Tibial nerve (tissue), 4 donors: ENCODE measurements around the gene RNU6-1. TPM values are rescaled to one million over a fixed set of nuclear protein-coding genes. Genes with fewer than 3 reads are reported as not detected.
A peak's percentile ranks its signal among the peaks of the same experiment; 100 is the strongest.

Experiments used
- DNase-seq, 2 donors: peaks; one replicate each; pipeline ENCODE4 v3.0.0-alpha.2; 2019; ENCODE audit warnings: low spot score in 2 of 2
- H3K27ac ChIP-seq, 4 donors: fragments of 200-600 bp; sonication (generic) in 3 of 4; one replicate each; pipeline ENCODE4 v1.5.1; 2017 to 2019; ENCODE audit warnings: mild to moderate bottlenecking in 1 of 4
- H3K27me3 ChIP-seq, 2 donors: fragments of 200-600 bp; sonication (generic) in 1 of 2; one replicate each; pipeline versions ENCODE4 v1.5.1 to v1.6.0; 2017 to 2019
- H3K36me3 ChIP-seq, 3 donors: fragments of 200-600 bp; sonication (generic); one replicate each; pipeline ENCODE4 v1.5.1; 2018 to 2019
- H3K4me1 ChIP-seq, 4 donors: fragments of 200-600 bp; sonication (generic) in 3 of 4; one replicate each; pipeline ENCODE4 v1.5.1; 2017 to 2019
- H3K4me3 ChIP-seq, 4 donors: fragments of 200-600 bp; sonication (generic) in 3 of 4; one replicate each; pipeline ENCODE4 v1.5.1; 2017 to 2019; ENCODE audit warnings: mild to moderate bottlenecking in 1 of 4, moderate library complexity in 1 of 4
- H3K9me3 ChIP-seq, 4 donors: fragments of 200-600 bp; sonication (generic) in 3 of 4; one replicate each; pipeline ENCODE4 v1.5.1; 2017 to 2019
- EP300 ChIP-seq, 2 donors: sonication (generic); formaldehyde crosslinking; IDR thresholded peaks; one replicate each; pipeline ENCODE4 v1.6.1; 2017; ENCODE audit warnings: antibody characterized with exemption in 2 of 2, mild to moderate bottlenecking in 1 of 2
- POLR2A ChIP-seq, 2 donors: fragments of 450-650 bp; IDR thresholded peaks; one replicate each; pipeline ENCODE4 v1.6.1; 2017; ENCODE audit warnings: antibody characterized with exemption in 2 of 2, mild to moderate bottlenecking in 2 of 2, moderate library complexity in 2 of 2
- WGBS, 2 donors: methylation state at CpG; one replicate each; pipeline ENCODE4 v1.1.5; 2018; 5-methylcytosine and 5-hydroxymethylcytosine counted together
- total RNA-seq, 4 donors: library from RNA; depleted of rRNA; stranded (reverse); fragments of >200 nt; gene quantifications; one replicate each; pipeline ENCODE4 v1.1.0, GENCODE V29; 2016
- TF ChIP-seq, protein P1 (sequence below), 5 experiments: fragments of 200-600 bp in 3 of 5; fragments of 450-650 bp in 2 of 5; sonication (generic) in 3 of 5; IDR thresholded peaks; one replicate each; pipeline ENCODE4 v1.5.1; 2016 to 2019; ENCODE audit warnings: antibody characterized with exemption in 5 of 5, mild to moderate bottlenecking in 3 of 5, moderate library complexity in 2 of 5

The RNU6-1 gene
- total RNA-seq, 4 donors from 2014 or later: not detected

DNA sequence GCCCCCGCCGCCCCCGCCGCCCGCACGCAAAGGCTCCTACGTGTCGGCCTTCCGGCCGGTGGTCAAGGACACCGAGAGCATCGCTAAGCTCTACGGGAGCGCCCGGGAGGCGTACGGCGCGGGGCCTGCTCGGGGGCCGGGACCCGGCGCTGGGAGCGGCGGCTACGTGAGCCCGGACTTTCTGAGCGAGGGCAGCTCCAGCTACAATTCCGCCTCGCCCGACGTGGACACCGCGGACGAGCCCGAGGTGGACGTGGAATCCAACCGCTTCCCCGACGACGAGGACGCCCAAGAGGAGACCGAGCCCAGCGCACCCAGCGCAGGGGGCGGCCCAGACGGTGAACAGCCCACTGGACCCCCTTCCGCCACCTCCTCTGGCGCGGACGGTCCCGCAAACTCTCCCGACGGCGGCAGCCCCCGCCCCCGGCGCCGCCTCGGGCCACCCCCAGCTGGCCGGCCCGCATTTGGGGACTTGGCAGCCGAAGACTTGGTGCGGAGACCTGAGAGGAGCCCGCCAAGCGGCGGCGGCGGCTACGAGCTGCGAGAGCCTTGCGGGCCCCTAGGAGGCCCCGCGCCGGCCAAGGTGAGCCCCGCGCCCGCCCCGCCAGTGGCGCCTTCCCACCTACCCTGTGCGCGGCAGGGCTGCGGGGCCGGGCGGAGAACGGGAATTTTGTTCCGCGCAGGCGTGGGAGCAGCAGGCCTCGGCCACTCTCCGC lies 12.1 kb downstream of the RNU6-1 start:
- H3K36me3 ChIP-seq: no peaks in the 10 kb centered on the region

DNA sequence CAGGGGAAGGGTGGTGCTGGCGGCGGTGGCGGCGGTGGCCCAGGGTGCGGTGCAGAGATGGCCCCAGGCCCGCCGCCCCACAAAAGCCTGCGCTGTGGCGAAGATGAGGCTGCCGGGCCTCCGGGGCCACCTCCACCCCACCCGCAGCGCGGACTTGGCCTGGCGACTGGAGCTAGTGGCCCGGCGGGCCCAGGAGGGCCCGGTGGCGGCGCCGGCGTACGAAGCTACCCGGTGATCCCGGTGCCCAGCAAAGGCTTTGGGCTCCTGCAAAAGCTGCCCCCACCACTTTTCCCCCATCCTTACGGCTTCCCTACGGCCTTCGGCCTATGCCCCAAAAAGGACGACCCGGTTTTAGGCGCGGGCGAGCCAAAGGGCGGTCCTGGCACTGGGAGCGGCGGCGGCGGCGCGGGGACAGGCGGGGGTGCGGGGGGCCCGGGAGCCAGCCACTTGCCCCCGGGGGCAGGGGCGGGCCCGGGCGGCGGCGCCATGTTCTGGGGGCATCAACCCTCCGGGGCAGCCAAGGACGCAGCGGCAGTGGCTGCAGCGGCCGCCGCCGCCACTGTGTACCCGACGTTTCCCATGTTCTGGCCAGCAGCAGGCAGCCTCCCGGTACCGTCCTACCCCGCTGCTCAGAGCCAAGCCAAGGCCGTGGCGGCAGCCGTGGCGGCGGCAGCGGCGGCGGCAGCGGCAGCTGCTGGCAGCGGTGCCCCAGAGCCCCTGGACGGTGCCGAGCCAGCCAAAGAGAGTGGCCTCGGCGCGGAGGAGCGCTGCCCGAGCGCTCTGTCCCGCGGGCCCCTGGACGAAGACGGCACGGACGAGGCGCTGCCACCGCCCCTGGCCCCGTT lies 12.9 kb downstream of the RNU6-1 start:
- peak overlapping the region in 1 of 4 donors; percentile 20 for H3K4me3 ChIP-seq
- peaks cover 0 to 77% (median 32%) of the 10 kb centered on the region in 4 donors for H3K4me1 ChIP-seq
- no peaks in the 10 kb centered on the region for H3K36me3 ChIP-seq
- H3K9me3 ChIP-seq: no peaks in the 10 kb centered on the region
- no peak overlapping the region for H3K27ac ChIP-seq
- no peak for TF ChIP-seq POLR2A (IDR thresholded peaks at IDR 0.05)
- no peak for TF ChIP-seq EP300 (IDR thresholded peaks at IDR 0.05)
- TF ChIP-seq, protein P1, sequence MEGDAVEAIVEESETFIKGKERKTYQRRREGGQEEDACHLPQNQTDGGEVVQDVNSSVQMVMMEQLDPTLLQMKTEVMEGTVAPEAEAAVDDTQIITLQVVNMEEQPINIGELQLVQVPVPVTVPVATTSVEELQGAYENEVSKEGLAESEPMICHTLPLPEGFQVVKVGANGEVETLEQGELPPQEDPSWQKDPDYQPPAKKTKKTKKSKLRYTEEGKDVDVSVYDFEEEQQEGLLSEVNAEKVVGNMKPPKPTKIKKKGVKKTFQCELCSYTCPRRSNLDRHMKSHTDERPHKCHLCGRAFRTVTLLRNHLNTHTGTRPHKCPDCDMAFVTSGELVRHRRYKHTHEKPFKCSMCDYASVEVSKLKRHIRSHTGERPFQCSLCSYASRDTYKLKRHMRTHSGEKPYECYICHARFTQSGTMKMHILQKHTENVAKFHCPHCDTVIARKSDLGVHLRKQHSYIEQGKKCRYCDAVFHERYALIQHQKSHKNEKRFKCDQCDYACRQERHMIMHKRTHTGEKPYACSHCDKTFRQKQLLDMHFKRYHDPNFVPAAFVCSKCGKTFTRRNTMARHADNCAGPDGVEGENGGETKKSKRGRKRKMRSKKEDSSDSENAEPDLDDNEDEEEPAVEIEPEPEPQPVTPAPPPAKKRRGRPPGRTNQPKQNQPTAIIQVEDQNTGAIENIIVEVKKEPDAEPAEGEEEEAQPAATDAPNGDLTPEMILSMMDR (IDR thresholded peaks at IDR 0.05): no peak
- no peak for DNase-seq
- 1 to 2% methylated on average over 17 to 45 of the region's 88 CpGs for WGBS, 2 donors
- H3K27me3 ChIP-seq: peaks cover 2 to 96% of the 10 kb centered on the region in 2 donors

More for the DNA sequence above, 12.1 kb downstream of the RNU6-1 start:
- no peak overlapping the region for H3K27ac ChIP-seq
- TF ChIP-seq POLR2A (IDR thresholded peaks at IDR 0.05) (no peak), EP300 (IDR thresholded peaks at IDR 0.05) (no peak)
- TF ChIP-seq, protein P1 (IDR thresholded peaks at IDR 0.05): no peak
- peaks cover 0 to 75% (median 30%) of the 10 kb centered on the region in 4 donors for H3K4me1 ChIP-seq
- peaks cover 0 to 96% of the 10 kb centered on the region in 2 donors for H3K27me3 ChIP-seq
- H3K4me3 ChIP-seq: peak overlapping the region in 1 of 4 donors; percentile 20
- no peaks in the 10 kb centered on the region for H3K9me3 ChIP-seq
- DNase-seq: no peak
- WGBS, 2 donors: 2 to 5% methylated on average over 39 to 62 of the region's 91 CpGs

DNA sequence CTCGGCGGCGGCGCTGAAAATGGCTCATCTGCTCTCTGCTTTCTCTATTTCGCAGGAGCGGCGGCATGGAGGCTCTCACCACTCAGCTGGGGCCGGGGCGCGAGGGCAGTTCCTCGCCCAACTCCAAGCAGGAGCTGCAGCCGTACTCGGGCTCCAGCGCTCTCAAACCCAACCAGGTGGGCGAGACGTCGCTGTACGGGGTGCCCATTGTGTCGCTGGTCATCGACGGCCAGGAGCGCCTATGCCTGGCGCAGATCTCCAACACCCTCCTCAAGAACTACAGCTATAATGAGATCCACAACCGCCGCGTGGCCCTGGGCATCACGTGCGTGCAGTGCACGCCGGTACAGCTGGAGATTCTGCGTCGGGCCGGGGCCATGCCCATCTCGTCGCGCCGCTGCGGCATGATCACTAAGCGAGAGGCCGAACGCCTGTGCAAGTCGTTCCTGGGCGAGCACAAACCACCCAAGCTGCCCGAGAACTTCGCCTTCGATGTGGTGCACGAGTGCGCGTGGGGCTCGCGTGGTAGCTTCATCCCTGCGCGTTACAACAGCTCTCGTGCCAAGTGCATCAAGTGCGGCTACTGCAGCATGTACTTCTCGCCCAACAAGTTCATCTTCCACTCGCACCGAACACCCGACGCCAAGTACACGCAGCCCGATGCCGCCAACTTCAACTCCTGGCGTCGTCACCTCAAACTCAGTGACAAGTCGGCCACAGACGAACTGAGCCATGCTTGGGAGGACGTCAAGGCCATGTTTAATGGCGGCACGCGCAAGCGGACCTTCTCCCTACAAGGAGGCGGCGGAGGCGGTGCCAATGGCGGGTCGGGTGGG lies 13.7 kb downstream of the RNU6-1 start:
- Histone ChIP-seq H3K27me3 (peaks cover 9 to 96% of the 10 kb centered on the region in 2 donors), H3K36me3 (no peaks in the 10 kb centered on the region), H3K27ac (no peak overlapping the region), H3K9me3 (no peaks in the 10 kb centered on the region), H3K4me3 (peak overlapping the region in 1 of 4 donors; percentile 16), H3K4me1 (peaks cover 0 to 86% (median 32%) of the 10 kb centered on the region in 4 donors)
- TF ChIP-seq, protein P1 (IDR thresholded peaks at IDR 0.05): no peak
- no peak for TF ChIP-seq POLR2A (IDR thresholded peaks at IDR 0.05)
- DNase-seq: no peak
- 10 to 13% methylated on average over 26 to 42 of the region's 77 CpGs for WGBS, 2 donors

DNA sequence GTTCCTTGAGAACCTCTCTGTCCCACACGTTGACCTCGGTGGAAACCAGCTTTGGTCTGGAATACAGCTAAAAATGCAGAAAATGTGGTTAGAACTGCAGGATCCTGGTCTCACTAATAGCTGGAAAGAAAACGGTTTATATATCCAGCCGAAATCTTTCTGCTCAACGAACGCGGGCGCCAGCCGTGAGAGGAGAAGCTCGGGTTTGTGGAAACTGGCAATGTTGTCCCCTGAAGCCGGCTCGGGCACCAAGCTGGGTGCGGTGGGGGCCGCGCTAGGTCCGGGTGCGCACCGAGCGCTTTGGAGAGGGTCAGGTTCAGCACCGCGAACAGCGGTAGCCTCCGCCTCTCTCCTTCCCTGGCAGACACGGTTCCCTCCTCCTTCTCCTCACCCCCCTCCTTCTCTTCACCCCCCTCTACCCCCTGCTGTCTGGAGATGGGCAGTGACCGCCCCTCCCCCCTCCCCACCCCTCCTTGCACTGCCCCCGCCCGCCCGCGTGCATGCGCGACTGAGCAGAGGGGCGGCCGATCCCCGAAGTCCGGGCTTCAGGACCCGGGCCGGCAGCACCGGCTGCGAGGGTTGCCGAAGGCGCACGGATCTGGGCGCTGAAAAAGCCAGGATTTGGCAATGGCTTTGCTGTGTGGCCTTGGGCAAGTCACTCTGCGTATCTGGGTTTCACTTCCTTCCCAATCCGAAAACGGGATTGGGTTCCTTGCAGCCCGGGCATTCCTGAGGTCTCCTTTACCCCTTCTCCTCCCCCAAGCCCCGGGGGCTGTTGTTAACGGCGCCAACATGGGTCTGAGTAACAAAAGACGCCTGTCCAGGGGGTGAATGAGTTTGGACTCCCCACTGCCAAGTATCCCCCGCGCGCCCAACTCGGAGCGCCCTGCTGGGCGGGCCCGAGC lies 14.6 kb downstream of the RNU6-1 start, which contains the start of gene SKOR1:
TSS of gene SKOR1 (plus strand) at position 534 of the 905 bp plus-strand sequence. CDS start at position 628, 94 bp downstream.
- peaks cover 0 to 94% (median 32%) of the 10 kb centered on the region in 4 donors for H3K4me1 ChIP-seq
- WGBS, 2 donors: 1 to 2% methylated on average over 30 to 51 of the region's 58 CpGs

More for the DNA sequence above, 14.6 kb downstream of the RNU6-1 start, which contains the start of gene SKOR1:
- Histone ChIP-seq H3K27ac (no peak within 1 kb of the TSS), H3K9me3 (no peaks in the 10 kb centered on the region), H3K4me3 (peak within 1 kb of the TSS in 1 of 4 donors; percentile 16), H3K27me3 (peaks cover 10 to 96% of the 10 kb centered on the region in 2 donors), H3K36me3 (no peaks in the 10 kb centered on the region)
- DNase-seq: no peak
- TF ChIP-seq POLR2A (IDR thresholded peaks at IDR 0.05): no peak
- TF ChIP-seq, protein P1 (IDR thresholded peaks at IDR 0.05): no peak
- no peak for TF ChIP-seq EP300 (IDR thresholded peaks at IDR 0.05)
